ENCODE measurements around the gene APBB3.
A peak's percentile ranks its signal among the peaks of the same experiment; 100 is the strongest.

The APBB3 gene

GRCh38 chr5:140556438-140556837, 8.0 kb downstream of the APBB3 start:
- intact Hi-C loops (cut with micrococcal nuclease), result no loop called here
- peaks cover 62% of the 10 kb centered on the region for H3K36me3 Mint-ChIP-seq (ENCODE audit: low read depth)

DNA sequence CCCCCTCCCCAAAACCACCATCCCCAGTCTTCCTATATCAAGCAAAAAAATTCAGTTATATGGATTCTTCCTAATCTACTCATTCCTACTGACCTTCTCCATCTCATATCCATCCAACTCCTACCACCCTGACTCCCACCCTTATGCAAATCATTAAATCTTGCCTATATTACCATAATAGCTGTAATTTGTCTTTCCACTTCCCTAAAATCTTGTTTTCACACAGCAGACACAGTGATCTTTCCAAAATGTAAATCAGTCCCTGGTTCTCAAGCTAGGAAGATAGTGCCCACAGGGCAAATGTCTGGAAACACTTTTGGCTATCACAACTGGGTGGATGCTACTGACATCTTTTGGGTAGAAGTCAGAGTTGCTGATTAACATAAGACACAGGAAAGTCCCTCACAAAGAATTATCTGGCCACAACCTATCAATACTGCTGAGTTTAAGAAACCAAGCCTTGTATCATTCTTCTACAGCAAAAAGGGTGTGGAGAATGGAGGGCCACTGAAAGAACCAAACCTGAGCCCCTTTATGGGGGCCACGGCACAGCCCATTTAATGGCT, 8.6 kb downstream of the APBB3 start:
- H3K4me3 Mint-ChIP-seq, result peak overlapping the region; percentile 33
- peaks cover 60% of the 10 kb centered on the region for H3K4me1 Mint-ChIP-seq (ENCODE audit: low read depth)
- H3K9me3 Mint-ChIP-seq, result no peaks in the 10 kb centered on the region
- H3K36me3 Mint-ChIP-seq (ENCODE audit: low read depth), result peaks cover 62% of the 10 kb centered on the region
- no peaks in the 10 kb centered on the region for H3K27me3 Mint-ChIP-seq
- H3K27ac Mint-ChIP-seq, result peak overlapping the region; percentile 94
- intact Hi-C loops (cut with micrococcal nuclease), result no loop called here

More at GRCh38 chr5:140556438-140556837, 8.0 kb downstream of the APBB3 start:
- Mint-ChIP-seq H3K27ac (peak overlapping the region; percentile 94), H3K9me3 (no peaks in the 10 kb centered on the region), H3K27me3 (no peaks in the 10 kb centered on the region), H3K4me1 (ENCODE audit: low read depth) (peaks cover 60% of the 10 kb centered on the region), H3K4me3 (peak overlapping the region; percentile 82)

- no peak overlapping the region for H3K27ac Mint-ChIP-seq
- intact Hi-C loops (cut with micrococcal nuclease), result no loop called here
- H3K27me3 Mint-ChIP-seq, result no peaks in the 10 kb centered on the region
- H3K9me3 Mint-ChIP-seq, result no peaks in the 10 kb centered on the region
- H3K4me3 Mint-ChIP-seq, result no peak overlapping the region
- peaks cover 62% of the 10 kb centered on the region for H3K36me3 Mint-ChIP-seq (ENCODE audit: low read depth)
- H3K4me1 Mint-ChIP-seq (ENCODE audit: low read depth), result peaks cover 66% of the 10 kb centered on the region
Measured at GRCh38 chr5:140554454-140554853, 9.9 kb downstream of the APBB3 start.

- H3K36me3 Mint-ChIP-seq (ENCODE audit: low read depth), result peaks cover 70% of the 10 kb centered on the region
- no peaks in the 10 kb centered on the region for H3K9me3 Mint-ChIP-seq
- H3K27me3 Mint-ChIP-seq, result no peaks in the 10 kb centered on the region
- H3K27ac Mint-ChIP-seq, result peak overlapping the region; percentile 39
- intact Hi-C loops (cut with micrococcal nuclease), result no loop called here
- H3K4me3 Mint-ChIP-seq, result no peak overlapping the region
- H3K4me1 Mint-ChIP-seq (ENCODE audit: low read depth), result peaks cover 68% of the 10 kb centered on the region
Measured at GRCh38 chr5:140553657-140554056, 10.7 kb downstream of the APBB3 start.

DNA sequence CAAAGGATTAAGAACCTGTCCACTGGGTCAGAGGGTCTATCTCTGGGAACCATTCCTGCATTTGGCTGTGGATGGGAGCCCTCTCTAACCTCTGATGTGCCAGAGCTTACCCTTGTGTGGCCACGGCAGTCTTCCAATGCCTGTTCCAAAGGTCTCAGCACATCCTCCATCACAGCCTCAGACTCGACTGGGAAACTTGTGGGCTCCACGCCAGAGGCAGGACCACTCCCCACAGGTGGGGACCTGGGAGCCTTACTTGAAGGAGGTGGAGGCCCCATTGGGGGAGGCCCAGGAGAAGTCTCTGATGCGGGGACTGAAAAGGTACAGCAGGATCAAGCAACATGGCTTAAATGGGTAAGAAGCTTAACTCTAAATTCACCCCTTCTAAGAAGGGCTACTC, 12.5 kb downstream of the APBB3 start:
- no peak overlapping the region for H3K27ac Mint-ChIP-seq
- peaks cover 71% of the 10 kb centered on the region for H3K36me3 Mint-ChIP-seq (ENCODE audit: low read depth)
- no peaks in the 10 kb centered on the region for H3K27me3 Mint-ChIP-seq
- H3K4me3 Mint-ChIP-seq, result no peak overlapping the region
- peaks cover 75% of the 10 kb centered on the region for H3K4me1 Mint-ChIP-seq (ENCODE audit: low read depth)
- H3K9me3 Mint-ChIP-seq, result no peaks in the 10 kb centered on the region
- intact Hi-C loops (cut with micrococcal nuclease), result no loop called here

GRCh38 chr5:140550147-140551079, 14.0 kb downstream of the APBB3 start:
- Mint-ChIP-seq H3K27ac (peak overlapping the region; percentile 94), H3K36me3 (ENCODE audit: low read depth) (peaks cover 73% of the 10 kb centered on the region), H3K4me1 (ENCODE audit: low read depth) (peaks cover 75% of the 10 kb centered on the region), H3K27me3 (no peaks in the 10 kb centered on the region), H3K4me3 (no peak overlapping the region), H3K9me3 (no peaks in the 10 kb centered on the region)
- intact Hi-C loops (cut with micrococcal nuclease), result no loop called here

- H3K36me3 Mint-ChIP-seq (ENCODE audit: low read depth), result peaks cover 73% of the 10 kb centered on the region
- peak overlapping the region; percentile 45 for H3K4me3 Mint-ChIP-seq
- intact Hi-C loops (cut with micrococcal nuclease), result loop anchor here (1.0 to 5.0 kb wide), 3 partner anchors 8 to 163 kb away; partner anchors contain the start of genes SRA1 and TMCO6
- H3K9me3 Mint-ChIP-seq, result no peaks in the 10 kb centered on the region
- H3K27ac Mint-ChIP-seq, result peak overlapping the region; percentile 94
- no peaks in the 10 kb centered on the region for H3K27me3 Mint-ChIP-seq
- H3K4me1 Mint-ChIP-seq (ENCODE audit: low read depth), result peaks cover 66% of the 10 kb centered on the region
Measured at GRCh38 chr5:140549237-140550144, 14.9 kb downstream of the APBB3 start.

DNA sequence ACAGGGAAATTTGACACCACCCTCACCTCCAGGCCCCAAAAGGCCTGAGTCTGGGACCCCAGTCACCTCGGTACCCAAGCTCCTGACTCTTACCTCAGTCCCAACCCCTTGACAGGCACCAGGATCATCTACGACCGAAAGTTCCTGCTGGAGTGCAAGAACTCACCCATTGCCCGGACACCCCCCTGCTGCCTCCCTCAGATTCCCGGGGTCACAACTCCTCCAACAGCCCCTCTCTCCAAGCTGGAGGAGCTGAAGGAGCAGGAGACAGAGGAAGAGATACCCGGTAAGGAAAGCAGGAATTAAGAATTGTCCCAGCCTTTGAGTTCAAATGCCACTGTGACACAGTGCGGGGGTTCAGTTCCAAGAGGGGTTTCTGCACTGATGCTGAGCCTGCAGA, 15.6 kb downstream of the APBB3 start:
- no peaks in the 10 kb centered on the region for H3K9me3 Mint-ChIP-seq
- peaks cover 59% of the 10 kb centered on the region for H3K4me1 Mint-ChIP-seq (ENCODE audit: low read depth)
- H3K27me3 Mint-ChIP-seq, result no peaks in the 10 kb centered on the region
- peak overlapping the region; percentile 45 for H3K4me3 Mint-ChIP-seq
- H3K27ac Mint-ChIP-seq, result peak overlapping the region; percentile 94
- H3K36me3 Mint-ChIP-seq (ENCODE audit: low read depth), result peaks cover 73% of the 10 kb centered on the region
- intact Hi-C loops (cut with micrococcal nuclease), result loop anchor here (1.0 to 5.0 kb wide), 4 partner anchors 9 to 164 kb away; partner anchors contain the start of genes SRA1 and TMCO6

- H3K36me3 Mint-ChIP-seq (ENCODE audit: low read depth), result peaks cover 73% of the 10 kb centered on the region
- peaks cover 54% of the 10 kb centered on the region for H3K4me1 Mint-ChIP-seq (ENCODE audit: low read depth)
- no peaks in the 10 kb centered on the region for H3K27me3 Mint-ChIP-seq
Measured at GRCh38 chr5:140548300-140548688, 16.1 kb downstream of the APBB3 start.

DNA sequence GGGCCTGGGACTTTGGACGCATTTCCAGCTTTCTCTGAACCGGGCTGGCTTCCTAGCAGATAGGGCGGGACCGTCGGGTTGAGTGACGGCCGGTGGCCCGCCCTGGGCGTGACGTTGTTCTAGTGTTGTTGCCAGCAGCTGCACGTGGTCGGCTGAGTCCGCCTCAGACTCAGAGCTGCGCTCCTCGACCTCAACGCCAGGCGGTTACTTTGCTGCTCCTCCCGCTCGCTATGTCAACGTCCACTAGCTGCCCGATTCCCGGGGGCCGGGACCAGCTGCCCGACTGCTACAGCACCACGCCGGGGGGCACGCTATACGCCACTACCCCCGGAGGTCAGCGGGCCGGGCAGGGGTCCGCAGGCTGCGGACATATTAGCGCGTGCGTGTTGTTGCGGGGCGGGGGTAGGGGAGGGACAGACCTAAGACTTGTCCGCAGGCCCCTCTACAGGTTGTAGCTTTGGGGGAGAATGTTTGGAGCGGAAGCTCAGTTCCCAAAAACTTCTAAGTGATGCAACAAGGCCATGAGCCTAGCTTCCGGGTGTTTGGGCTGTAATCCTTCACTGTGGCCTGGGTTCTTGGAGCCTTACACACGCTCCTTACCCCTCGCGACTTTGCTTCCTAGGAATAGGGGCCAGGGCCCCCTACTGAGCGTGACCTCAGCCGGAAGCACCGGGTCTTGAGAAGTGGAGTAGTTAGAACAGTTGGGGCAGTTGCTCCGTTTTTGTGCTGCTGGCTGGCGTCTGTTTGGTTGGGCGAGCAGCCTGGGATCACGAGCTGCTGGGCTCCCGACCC, 16.7 kb downstream of the APBB3 start, which contains the start of gene EIF4EBP3:
TSS of gene EIF4EBP3 (plus strand) at position 155 of the 792 bp plus-strand sequence. CDS start at position 231, 76 bp downstream.
- peaks cover 72% of the 10 kb centered on the region for H3K36me3 Mint-ChIP-seq (ENCODE audit: low read depth)
- intact Hi-C loops (cut with micrococcal nuclease), result loop anchor here (1.0 to 5.0 kb wide), 5 partner anchors 17 to 165 kb away; partner anchors contain the start of genes APBB3, HARS1, HARS2 and SLC35A4
- no peaks in the 10 kb centered on the region for H3K9me3 Mint-ChIP-seq
- peak within 1 kb of the TSS; percentile 74 for H3K4me3 Mint-ChIP-seq
- no peaks in the 10 kb centered on the region for H3K27me3 Mint-ChIP-seq
- peak within 1 kb of the TSS; percentile 94 for H3K27ac Mint-ChIP-seq
- peaks cover 49% of the 10 kb centered on the region for H3K4me1 Mint-ChIP-seq (ENCODE audit: low read depth)

More at GRCh38 chr5:140548300-140548688, 16.1 kb downstream of the APBB3 start:
- Mint-ChIP-seq H3K27ac (peak overlapping the region; percentile 94), H3K4me3 (peak overlapping the region; percentile 74), H3K9me3 (no peaks in the 10 kb centered on the region)
- intact Hi-C loops (cut with micrococcal nuclease), result loop anchor here (1.0 to 5.0 kb wide), 3 partner anchors 84 to 164 kb away; partner anchors contain the start of gene TMCO6

- peaks cover 49% of the 10 kb centered on the region for H3K4me1 Mint-ChIP-seq (ENCODE audit: low read depth)
- H3K9me3 Mint-ChIP-seq, result no peaks in the 10 kb centered on the region
- H3K4me3 Mint-ChIP-seq, result peak overlapping the region; percentile 74
- H3K27ac Mint-ChIP-seq, result peak overlapping the region; percentile 94
- H3K36me3 Mint-ChIP-seq (ENCODE audit: low read depth), result peaks cover 76% of the 10 kb centered on the region
- H3K27me3 Mint-ChIP-seq, result no peaks in the 10 kb centered on the region
- intact Hi-C loops (cut with micrococcal nuclease), result loop anchor here (1.0 to 5.0 kb wide), 3 partner anchors 17 to 165 kb away; partner anchors contain the start of genes APBB3, HARS1, HARS2 and SLC35A4
Measured at GRCh38 chr5:140546851-140547507, 17.4 kb downstream of the APBB3 start.

- Mint-ChIP-seq H3K4me3 (no peak overlapping the region), H3K36me3 (ENCODE audit: low read depth) (peaks cover 76% of the 10 kb centered on the region), H3K9me3 (no peaks in the 10 kb centered on the region), H3K27ac (no peak overlapping the region), H3K27me3 (no peaks in the 10 kb centered on the region), H3K4me1 (ENCODE audit: low read depth) (peaks cover 49% of the 10 kb centered on the region)
- intact Hi-C loops (cut with micrococcal nuclease), result loop anchor here (2.0 to 5.0 kb wide), 2 partner anchors 145 to 167 kb away; partner anchors contain the start of genes HARS1 and HARS2
Measured at GRCh38 chr5:140545606-140546005, 18.8 kb downstream of the APBB3 start.

Measured in dendritic cell treated with granulocyte-macrophage colony-stimulating factor and Interleukin-4, amounts not matched to agents 40 ng/mL and 50 ng/mL, for 4 days (primary cell).